K562 (cell line): Measurements from ENCODE around the gene ARL4C. TPM values are rescaled to one million over a fixed set of nuclear protein-coding genes. Genes with fewer than 3 reads are reported as not detected.

Experiments
- GATA2 ChIP-seq: sonication (generic); formaldehyde crosslinking; IDR thresholded peaks from 2 replicates; pipeline ENCODE4 v1.4.0; 2020; ENCODE audit warnings: mild to moderate bottlenecking, missing genetic modification reagents
- HCFC1 ChIP-seq: IDR thresholded peaks from 2 replicates; pipeline ENCODE4 v1.6.1; 2012; ENCODE audit warnings: low read depth, low read length, improper control_type of control experiment
- NFATC3 ChIP-seq: fragments of 450-650 bp; IDR thresholded peaks from 2 replicates; pipeline ENCODE4 v1.6.1; 2017; ENCODE audit warnings: mild to moderate bottlenecking
- NR0B1 ChIP-seq: fragments of 450-650 bp; IDR thresholded peaks from one replicate; pipeline ENCODE4 v1.6.1; 2018; ENCODE audit warnings: mild to moderate bottlenecking, moderate library complexity; ENCODE audit not compliant: partially characterized antibody
- TAF15 ChIP-seq: fragments of 200-400 bp; formaldehyde crosslinking; IDR thresholded peaks from 2 replicates; pipeline ENCODE4 v1.6.1; 2017; ENCODE audit warnings: mild to moderate bottlenecking, low read depth, low read length, moderate library complexity
- U2AF2 ChIP-seq: fragments of 200-400 bp; formaldehyde crosslinking; optimal IDR thresholded peaks from 2 replicates; pipeline ENCODE3; 2017; ENCODE audit warnings: low read depth, mild to moderate bottlenecking, low read length
- ZBTB49 ChIP-seq: sonication (generic); formaldehyde crosslinking; IDR thresholded peaks from 2 replicates; pipeline ENCODE4 v1.8.0; 2022; ENCODE audit warnings: missing genetic modification reagents, mild to moderate bottlenecking, borderline replicate concordance
- ZNF253 ChIP-seq: fragments of 250-450 bp; sonication (Bioruptor Pico); conservative IDR thresholded peaks from 2 replicates; pipeline ENCODE4 v1.6.1; 2021; ENCODE audit warnings: mild to moderate bottlenecking
- ZNF347 ChIP-seq: fragments of 450-650 bp; formaldehyde crosslinking; IDR thresholded peaks from 2 replicates; pipeline ENCODE4 v1.4.0; 2020; ENCODE audit warnings: low read depth, mild to moderate bottlenecking, moderate library complexity
- polyA plus RNA-seq, 8 experiments: library from polyadenylated mRNA; depleted of rRNA in 4 of 8; stranded (reverse) in 5 of 8; unstranded in 3 of 8; fragments of >200 nt; fragmentation: Nextera tagmentation in 2 of 8; fragmentation: Illumina TruSeq in 1 of 8; extraction: Ambion mirVana in 2 of 8; extraction: Trizol in 1 of 8; gene quantifications; 2 replicates each; pipeline versions ENCODE4 v1.2.1 to v1.2.3, GENCODE V29; 2011 to 2014; ENCODE audit warnings: inconsistent platforms in 1 of 8, missing spikeins in 1 of 8
- total RNA-seq, 7 experiments: library from RNA; depleted of rRNA in 6 of 7; stranded (reverse); fragments of >200 nt in 6 of 7; fragmentation: Illumina TruSeq in 2 of 7; extraction: Trizol in 2 of 7; gene quantifications; 2 replicates each; pipeline versions ENCODE4 v1.2.1 to v1.2.3, GENCODE V29; 2011 to 2021; ENCODE audit warnings: low replicate concordance in 1 of 7
- TF ChIP-seq, protein P1 (sequence below): fragments of 200-400 bp; formaldehyde crosslinking; IDR thresholded peaks from 2 replicates; pipeline ENCODE4 v1.6.1; 2017; ENCODE audit warnings: mild to moderate bottlenecking, low read depth, low read length, moderate library complexity

Gene ARL4C
- total and polyA plus RNA-seq, 9 of the 15 experiments (the other 6 are each of a cell fraction or from before 2014, with no cell fraction given), result 0.03 to 0.11 (median 0.04) TPM; not detected in 5

DNA sequence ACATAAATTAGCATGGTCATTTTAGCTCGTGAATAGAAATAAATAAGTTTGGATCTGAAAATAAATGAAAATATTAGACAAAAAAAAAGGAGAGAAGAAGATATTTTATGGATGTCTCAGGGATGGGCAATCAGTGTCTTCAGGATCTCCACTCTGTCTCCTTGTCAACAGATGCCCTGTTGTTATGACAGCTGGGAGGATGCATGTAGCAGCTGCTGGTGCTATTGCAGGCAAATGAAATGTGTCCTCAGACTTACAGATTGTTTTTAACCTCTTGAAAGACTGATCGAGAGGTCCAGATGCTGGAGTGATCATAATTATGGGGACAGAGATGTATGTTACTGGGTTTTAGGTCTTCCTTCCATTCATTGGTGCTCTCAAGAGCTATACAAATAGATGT, 24.7 kb upstream of the ARL4C start (continued):
- TF ChIP-seq, protein P1, sequence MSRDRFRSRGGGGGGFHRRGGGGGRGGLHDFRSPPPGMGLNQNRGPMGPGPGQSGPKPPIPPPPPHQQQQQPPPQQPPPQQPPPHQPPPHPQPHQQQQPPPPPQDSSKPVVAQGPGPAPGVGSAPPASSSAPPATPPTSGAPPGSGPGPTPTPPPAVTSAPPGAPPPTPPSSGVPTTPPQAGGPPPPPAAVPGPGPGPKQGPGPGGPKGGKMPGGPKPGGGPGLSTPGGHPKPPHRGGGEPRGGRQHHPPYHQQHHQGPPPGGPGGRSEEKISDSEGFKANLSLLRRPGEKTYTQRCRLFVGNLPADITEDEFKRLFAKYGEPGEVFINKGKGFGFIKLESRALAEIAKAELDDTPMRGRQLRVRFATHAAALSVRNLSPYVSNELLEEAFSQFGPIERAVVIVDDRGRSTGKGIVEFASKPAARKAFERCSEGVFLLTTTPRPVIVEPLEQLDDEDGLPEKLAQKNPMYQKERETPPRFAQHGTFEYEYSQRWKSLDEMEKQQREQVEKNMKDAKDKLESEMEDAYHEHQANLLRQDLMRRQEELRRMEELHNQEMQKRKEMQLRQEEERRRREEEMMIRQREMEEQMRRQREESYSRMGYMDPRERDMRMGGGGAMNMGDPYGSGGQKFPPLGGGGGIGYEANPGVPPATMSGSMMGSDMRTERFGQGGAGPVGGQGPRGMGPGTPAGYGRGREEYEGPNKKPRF, result no peak
- TF ChIP-seq NFATC3 (no peak), NR0B1 (no peak), ZBTB49 (CRISPR knock-in tag) (no peak), HCFC1 (no peak), ZNF253 (CRISPR knock-in tag) (no peak), ZNF347 (CRISPR knock-in tag) (no peak), GATA2 (CRISPR knock-in tag) (no peak), U2AF2 (no peak), TAF15 (no peak)
